ENCODE data around the gene UBE3B.

- TF ChIP-seq, protein P1, sequence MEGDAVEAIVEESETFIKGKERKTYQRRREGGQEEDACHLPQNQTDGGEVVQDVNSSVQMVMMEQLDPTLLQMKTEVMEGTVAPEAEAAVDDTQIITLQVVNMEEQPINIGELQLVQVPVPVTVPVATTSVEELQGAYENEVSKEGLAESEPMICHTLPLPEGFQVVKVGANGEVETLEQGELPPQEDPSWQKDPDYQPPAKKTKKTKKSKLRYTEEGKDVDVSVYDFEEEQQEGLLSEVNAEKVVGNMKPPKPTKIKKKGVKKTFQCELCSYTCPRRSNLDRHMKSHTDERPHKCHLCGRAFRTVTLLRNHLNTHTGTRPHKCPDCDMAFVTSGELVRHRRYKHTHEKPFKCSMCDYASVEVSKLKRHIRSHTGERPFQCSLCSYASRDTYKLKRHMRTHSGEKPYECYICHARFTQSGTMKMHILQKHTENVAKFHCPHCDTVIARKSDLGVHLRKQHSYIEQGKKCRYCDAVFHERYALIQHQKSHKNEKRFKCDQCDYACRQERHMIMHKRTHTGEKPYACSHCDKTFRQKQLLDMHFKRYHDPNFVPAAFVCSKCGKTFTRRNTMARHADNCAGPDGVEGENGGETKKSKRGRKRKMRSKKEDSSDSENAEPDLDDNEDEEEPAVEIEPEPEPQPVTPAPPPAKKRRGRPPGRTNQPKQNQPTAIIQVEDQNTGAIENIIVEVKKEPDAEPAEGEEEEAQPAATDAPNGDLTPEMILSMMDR (IDR thresholded peaks at IDR 0.05): no peak
- TF ChIP-seq EZH2 (IDR thresholded peaks at IDR 0.05; ENCODE audit: borderline replicate concordance, insufficient read depth, low read depth, low read length, poor library complexity, severe bottlenecking): no peak
Observed at GRCh38 chr12:109462868-109463692, 14.4 kb upstream of the UBE3B start.

Measured in B cell (primary cell).